Lower leg skin (tissue), 4 donors: ENCODE results near the gene LAMP1. TPM values are rescaled to one million over a fixed set of nuclear protein-coding genes. Genes with fewer than 3 reads are reported as not detected.
"Not testable (repeated sequence)": the region's sequence is repeated elsewhere in the genome, so short reads cannot be mapped to it uniquely, and the experiment has no call there.

Source experiments
- DNase-seq, 2 donors: peaks; one replicate each; pipeline ENCODE4 v3.0.0-alpha.2; 2019; ENCODE audit warnings: low spot score in 2 of 2
- H3K4me3 ChIP-seq: fragments of 200-600 bp; sonication (generic); 2 replicates; pipeline ENCODE4 v1.5.1; 2017; ENCODE audit warnings: mild to moderate bottlenecking, low read depth; ENCODE audit not compliant: poor library complexity, severe bottlenecking
- POLR2A ChIP-seq, 2 donors: fragments of 450-650 bp; IDR thresholded peaks; one replicate each; pipeline ENCODE4 v1.6.1; 2016 to 2017; ENCODE audit warnings: antibody characterized with exemption in 2 of 2, mild to moderate bottlenecking in 1 of 2, moderate library complexity in 1 of 2
- WGBS, 2 donors: methylation state at CpG; one replicate each; pipeline ENCODE4 v1.1.5; 2018; 5-methylcytosine and 5-hydroxymethylcytosine counted together
- intact Hi-C: fragments of 100-400 bp; cut with DNase I; formaldehyde crosslinking; loops from one replicate; pipeline ENCODE4 v1.15.0; 2023; ENCODE audit warnings: low total_unique reads
- total RNA-seq, 4 donors: library from RNA; depleted of rRNA; stranded (reverse); fragments of >200 nt; gene quantifications; one replicate each; pipeline ENCODE4 v1.1.0, GENCODE V29; 2016
- TF ChIP-seq, protein P1 (sequence below), 3 donors: fragments of 450-650 bp; IDR thresholded peaks; one replicate each; pipeline ENCODE4 v1.5.1; 2016; ENCODE audit warnings: antibody characterized with exemption in 3 of 3, mild to moderate bottlenecking in 3 of 3, moderate library complexity in 2 of 3

Gene LAMP1
- total RNA-seq, 4 donors from 2014 or later = 198 to 240 (median 209) TPM

- no peak for DNase-seq
- 92 to 97% methylated on average over 20 of the region's 20 CpGs for WGBS, 2 donors
- intact Hi-C loops = no loop called here
- no peak overlapping the region for H3K4me3 ChIP-seq
- TF ChIP-seq, protein P1, sequence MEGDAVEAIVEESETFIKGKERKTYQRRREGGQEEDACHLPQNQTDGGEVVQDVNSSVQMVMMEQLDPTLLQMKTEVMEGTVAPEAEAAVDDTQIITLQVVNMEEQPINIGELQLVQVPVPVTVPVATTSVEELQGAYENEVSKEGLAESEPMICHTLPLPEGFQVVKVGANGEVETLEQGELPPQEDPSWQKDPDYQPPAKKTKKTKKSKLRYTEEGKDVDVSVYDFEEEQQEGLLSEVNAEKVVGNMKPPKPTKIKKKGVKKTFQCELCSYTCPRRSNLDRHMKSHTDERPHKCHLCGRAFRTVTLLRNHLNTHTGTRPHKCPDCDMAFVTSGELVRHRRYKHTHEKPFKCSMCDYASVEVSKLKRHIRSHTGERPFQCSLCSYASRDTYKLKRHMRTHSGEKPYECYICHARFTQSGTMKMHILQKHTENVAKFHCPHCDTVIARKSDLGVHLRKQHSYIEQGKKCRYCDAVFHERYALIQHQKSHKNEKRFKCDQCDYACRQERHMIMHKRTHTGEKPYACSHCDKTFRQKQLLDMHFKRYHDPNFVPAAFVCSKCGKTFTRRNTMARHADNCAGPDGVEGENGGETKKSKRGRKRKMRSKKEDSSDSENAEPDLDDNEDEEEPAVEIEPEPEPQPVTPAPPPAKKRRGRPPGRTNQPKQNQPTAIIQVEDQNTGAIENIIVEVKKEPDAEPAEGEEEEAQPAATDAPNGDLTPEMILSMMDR (IDR thresholded peaks at IDR 0.05) = no peak
Observed at GRCh38 chr13:113337976-113338375, 40.9 kb downstream of the LAMP1 start.

DNA sequence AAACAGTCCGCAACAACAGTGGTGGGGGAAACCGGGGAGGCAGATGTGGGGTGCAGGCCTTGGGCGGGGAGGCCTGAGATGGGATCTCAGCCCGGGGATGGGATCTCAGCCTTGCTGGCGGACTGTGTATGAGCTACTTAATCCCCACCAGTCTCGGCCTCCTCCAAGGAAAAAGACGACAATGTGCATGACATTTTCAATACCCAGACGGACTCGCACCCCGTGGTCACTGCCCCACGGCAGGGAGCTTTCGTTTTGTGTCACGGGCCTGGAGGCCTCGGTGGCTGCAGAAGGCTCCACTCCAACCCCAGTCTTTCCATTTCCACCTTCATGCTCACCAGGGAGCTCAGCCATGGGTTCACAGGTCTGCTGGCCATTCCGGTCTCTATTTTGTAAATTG, 41.4 kb downstream of the LAMP1 start:
- DNase-seq = no peak
- WGBS, 2 donors = 96% methylated on average over 15 of the region's 15 CpGs
- TF ChIP-seq, protein P1 (IDR thresholded peaks at IDR 0.05) = no peak
- no peak for TF ChIP-seq POLR2A (IDR thresholded peaks at IDR 0.05)

GRCh38 chr13:113342820-113343691, 46.0 kb downstream of the LAMP1 start:
- H3K4me3 ChIP-seq = no peak overlapping the region
- DNase-seq = no peak
- intact Hi-C loops = no loop called here
- no peak for TF ChIP-seq POLR2A (IDR thresholded peaks at IDR 0.05)
- TF ChIP-seq, protein P1 (IDR thresholded peaks at IDR 0.05) = no peak
- WGBS, 2 donors = 90 to 91% methylated on average over 34 of the region's 34 CpGs

More for the DNA sequence above, 41.4 kb downstream of the LAMP1 start:
- intact Hi-C loops = no loop called here
- no peak overlapping the region for H3K4me3 ChIP-seq

DNA sequence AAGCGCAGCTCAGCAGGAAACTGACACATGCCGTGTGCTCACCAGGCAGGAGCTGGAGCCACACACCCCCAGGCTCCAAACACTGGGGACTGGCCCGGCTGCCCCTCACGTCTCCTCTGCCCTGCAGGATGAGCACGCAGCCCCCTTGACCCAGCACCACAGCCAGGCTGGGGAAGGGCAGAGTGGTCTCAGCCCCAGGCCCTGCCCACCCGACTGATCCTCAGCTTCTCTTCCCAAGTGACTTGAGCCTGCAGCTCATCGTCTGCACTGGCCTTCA, 46.6 kb downstream of the LAMP1 start:
- intact Hi-C loops = no loop called here
- no peak overlapping the region for H3K4me3 ChIP-seq
- no peak for DNase-seq
- 84 to 96% methylated on average over 5 to 6 of the region's 7 CpGs for WGBS, 2 donors
- TF ChIP-seq POLR2A (IDR thresholded peaks at IDR 0.05) = no peak
- TF ChIP-seq, protein P1 (IDR thresholded peaks at IDR 0.05) = no peak

DNA sequence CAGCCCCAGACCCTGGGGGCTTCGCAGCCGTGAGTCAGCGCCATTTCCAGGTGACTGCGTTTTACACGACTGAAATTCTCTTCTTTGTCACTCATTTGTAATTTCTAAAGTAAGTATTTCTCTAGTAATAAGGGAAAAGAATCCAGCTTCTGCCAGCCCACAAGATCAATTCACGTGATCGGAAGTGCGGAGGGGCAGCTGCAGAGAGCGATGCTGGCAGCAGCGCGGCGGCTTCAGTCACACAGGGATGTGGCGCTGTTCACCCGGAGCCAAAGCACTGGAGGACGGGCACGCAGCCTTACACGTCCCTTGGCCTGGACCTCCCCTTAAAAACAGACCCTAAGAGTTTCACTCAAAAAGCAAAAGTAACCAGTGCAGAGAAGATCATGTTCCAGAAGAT, 48.4 kb downstream of the LAMP1 start:
- DNase-seq = no peak
- TF ChIP-seq POLR2A (IDR thresholded peaks at IDR 0.05) = no peak
- TF ChIP-seq, protein P1 (IDR thresholded peaks at IDR 0.05) = no peak
- 97% methylated on average over 17 of the region's 17 CpGs for WGBS, 2 donors
- intact Hi-C loops = no loop called here
- H3K4me3 ChIP-seq = no peak overlapping the region

- H3K4me3 ChIP-seq, DNase-seq, intact Hi-C loops: not testable (repeated sequence)
- 94 to 95% methylated on average over 18 to 19 of the region's 19 CpGs for WGBS, 2 donors
Observed at GRCh38 chr13:113347736-113348225, 50.7 kb downstream of the LAMP1 start.
